Measurements from ENCODE around the gene TMEM258.
A peak's percentile ranks its signal among the peaks of the same experiment; 100 is the strongest.

The TMEM258 gene

GRCh38 chr11:61805146-61805545 lies 12.7 kb upstream of the TMEM258 start:
- Histone ChIP-seq H3K27me3 (replicated peaks) (no peaks in the 10 kb centered on the region), H3K36me3 (replicated peaks) (peaks cover 57% of the 10 kb centered on the region), H3K27ac (no peak overlapping the region), H3K4me3 (ENCODE audit: low read depth, low read length) (no peak overlapping the region)
- in situ Hi-C loops (cut with HindIII; ENCODE audit: low pct_ligation_motif_present, low sequenced_read_pairs), result no loop called here
- no peak for DNase-seq
- no peak for TF ChIP-seq CTCF (IDR thresholded peaks at IDR 0.05; ENCODE audit: low read depth, low read length, missing control alignments)

GRCh38 chr11:61803889-61804647 lies 11.7 kb upstream of the TMEM258 start:
- no peak overlapping the region for H3K4me3 ChIP-seq (ENCODE audit: low read depth, low read length)
- no peak overlapping the region for H3K27ac ChIP-seq
- DNase-seq, result peak; percentile 20
- in situ Hi-C loops (cut with HindIII; ENCODE audit: low pct_ligation_motif_present, low sequenced_read_pairs), result no loop called here
- no peak for TF ChIP-seq CTCF (IDR thresholded peaks at IDR 0.05; ENCODE audit: low read depth, low read length, missing control alignments)
- H3K36me3 ChIP-seq (replicated peaks), result peaks cover 49% of the 10 kb centered on the region
- no peaks in the 10 kb centered on the region for H3K27me3 ChIP-seq (replicated peaks)

GRCh38 chr11:61802605-61803004 lies 10.2 kb upstream of the TMEM258 start:
- DNase-seq, result no peak
- peaks cover 39% of the 10 kb centered on the region for H3K36me3 ChIP-seq (replicated peaks)
- in situ Hi-C loops (cut with HindIII; ENCODE audit: low pct_ligation_motif_present, low sequenced_read_pairs), result no loop called here

GRCh38 chr11:61800331-61801281 lies 8.2 kb upstream of the TMEM258 start:
- DNase-seq, result no peak
- H3K4me3 ChIP-seq (ENCODE audit: low read depth, low read length), result no peak overlapping the region

More at GRCh38 chr11:61802605-61803004, 10.2 kb upstream of the TMEM258 start:
- no peak overlapping the region for H3K27ac ChIP-seq
- no peaks in the 10 kb centered on the region for H3K27me3 ChIP-seq (replicated peaks)
- no peak for TF ChIP-seq CTCF (IDR thresholded peaks at IDR 0.05; ENCODE audit: low read depth, low read length, missing control alignments)
- no peak overlapping the region for H3K4me3 ChIP-seq (ENCODE audit: low read depth, low read length)

GRCh38 chr11:61799665-61800284 lies 7.4 kb upstream of the TMEM258 start:
- H3K27me3 ChIP-seq (replicated peaks), result no peaks in the 10 kb centered on the region
- TF ChIP-seq CTCF (IDR thresholded peaks at IDR 0.05; ENCODE audit: low read depth, low read length, missing control alignments), result no peak
- in situ Hi-C loops (cut with HindIII; ENCODE audit: low pct_ligation_motif_present, low sequenced_read_pairs), result no loop called here
- no peak overlapping the region for H3K4me3 ChIP-seq (ENCODE audit: low read depth, low read length)
- H3K36me3 ChIP-seq (replicated peaks), result peaks cover 22% of the 10 kb centered on the region
- no peak for DNase-seq
- no peak overlapping the region for H3K27ac ChIP-seq

More at GRCh38 chr11:61800331-61801281, 8.2 kb upstream of the TMEM258 start:
- Histone ChIP-seq H3K27ac (no peak overlapping the region), H3K36me3 (replicated peaks) (peaks cover 29% of the 10 kb centered on the region), H3K27me3 (replicated peaks) (no peaks in the 10 kb centered on the region)
- in situ Hi-C loops (cut with HindIII; ENCODE audit: low pct_ligation_motif_present, low sequenced_read_pairs), result no loop called here
- no peak for TF ChIP-seq CTCF (IDR thresholded peaks at IDR 0.05; ENCODE audit: low read depth, low read length, missing control alignments)

All from brain microvascular endothelial cell (primary cell).